Heart right ventricle (tissue), 16 donors: Measurements from ENCODE around the gene C1orf115. TPM values are rescaled to one million over a fixed set of nuclear protein-coding genes. Genes with fewer than 3 reads are reported as not detected.
"Not testable (repeated sequence)": the region's sequence is repeated elsewhere in the genome, so short reads cannot be mapped to it uniquely, and the experiment has no call there.

Experiments
- ATAC-seq, 8 donors: fragments of 200-7000 bp; cut with Tn5 transposase; one replicate each; pipeline ENCODE4 v1.9.1; 2020; ENCODE audit warnings: mild to moderate bottlenecking in 8 of 8, moderate library complexity in 8 of 8, moderate number of reproducible peaks in 1 of 8
- DNase-seq, 2 donors: peaks; one replicate each; pipeline ENCODE4 v3.0.0-alpha.2; 2020
- H3K27ac ChIP-seq, 10 donors: fragments of 200-600 bp; sonication (generic) in 2 of 10; one replicate each; pipeline versions ENCODE4 v1.5.0 to v1.8.0; 2020 to 2022; ENCODE audit warnings: mild to moderate bottlenecking in 3 of 10
- H3K27me3 ChIP-seq, 7 donors: fragments of 200-600 bp; one replicate each; pipeline ENCODE4 v1.8.0; 2021 to 2022; ENCODE audit warnings: mild to moderate bottlenecking in 2 of 7
- H3K36me3 ChIP-seq, 9 donors: fragments of 200-600 bp; sonication (generic) in 1 of 9; one replicate each; pipeline versions ENCODE4 v1.5.0 to v1.8.0; 2020 to 2022; ENCODE audit warnings: mild to moderate bottlenecking in 2 of 9
- H3K4me1 ChIP-seq, 9 donors: fragments of 200-600 bp; sonication (generic) in 1 of 9; one replicate each; pipeline versions ENCODE4 v1.5.0 to v1.8.0; 2020 to 2022; ENCODE audit warnings: mild to moderate bottlenecking in 4 of 9
- H3K4me3 ChIP-seq, 10 donors: fragments of 200-600 bp; sonication (generic) in 2 of 10; one replicate each; pipeline versions ENCODE4 v1.5.0 to v1.8.0; 2020 to 2022; ENCODE audit warnings: mild to moderate bottlenecking in 7 of 10, moderate library complexity in 2 of 10
- H3K9me3 ChIP-seq, 11 donors: fragments of 200-600 bp in 10 of 11; sonication (generic) in 2 of 11; one replicate each; pipeline versions ENCODE4 v1.5.0 to v1.8.0; 2013 to 2022; ENCODE audit warnings: mild to moderate bottlenecking in 2 of 11, control low read depth in 1 of 11, moderate library complexity in 1 of 11
- CTCF ChIP-seq, 9 donors: fragments of 200-600 bp; sonication (generic) in 2 of 9; IDR thresholded peaks; one replicate each; pipeline versions ENCODE4 v1.5.0 to v1.8.0; 2021 to 2022; ENCODE audit warnings: antibody characterized with exemption in 9 of 9, mild to moderate bottlenecking in 5 of 9, moderate library complexity in 1 of 9
- WGBS, 2 donors: extraction: QIAGEN DNeasy Blood & Tissue Kit; methylation state at CpG; one replicate each; pipeline ENCODE4 v1.1.7; 2013; ENCODE audit warnings: inconsistent platforms in 1 of 2; 5-methylcytosine and 5-hydroxymethylcytosine counted together
- intact Hi-C, 10 donors: fragments of 100-400 bp; cut with DNase I; formaldehyde crosslinking; loops; one replicate each; pipeline versions ENCODE4 v1.11.1 to v1.14.2; 2022
- polyA plus RNA-seq, 2 donors: library from polyadenylated mRNA; stranded (reverse); fragments of 200-250 nt; gene quantifications; one replicate each; pipeline ENCODE4 v1.2.3, GENCODE V29; 2013
- total RNA-seq, 10 donors: library from RNA; stranded (reverse); fragmentation: NEBNext Ultra II Directional in 3 of 10; extraction: Animal tissue kit (Norgen Biotek cat#: 25700) in 3 of 10; gene quantifications; one replicate each; pipeline versions ENCODE4 v1.2.1 to v1.2.4, GENCODE V29; 2021 to 2023
- donor health status: Arrhythmogenic right ventricular cardiomyopathy.
- donor health status: ischemic (EF 13 %, LVEDD 7.1; RV severe dilation, severe dysfunction).
- donor health status: healthy with polysubstance abuse.
- donor health status: DM: no; HTN: yes; CAD: no.
- donor health status: DM: no; HTN: no; CAD: no.
- donor health status: ischemic (EF 25% LVEDD 6.9; RV normal size, moderate dysfunction).
- donor health status: ischemic (EF 25% LVEDD 5.7; RV mildly dilated, moderate dysfunction).
- donor health status: healthy.
- donor health status: DM: yes; HTN: yes; CAD: no.
- donor health status: Ischemic cardiomyopathy.
- donor health status: ischemic (EF 35%, LVEDD 5.7; RV mildly dilated, moderate dysfunction).
- donor health status: nonischemic (EF 11% LVEDD 7.7; RV severe dilation, severe dysfunction).
- donor health status: DM: yes; HTN: yes; CAD: no.
- donor health status: PGD.
- donor health status: ischemic (EF 29% LVEDD 5.4; RV normal size, mild dysfunction).
- donor health status: nonischemic (EF 23%, LVEDD 6.1; RV moderate dilation, normal function).

The C1orf115 gene
- total and polyA plus RNA-seq, 12 donors: 6.2 to 24.8 (median 13.2) TPM

GRCh38 chr1:220681220-220681880, 8.8 kb upstream of the C1orf115 start:
- H3K4me3 ChIP-seq: peak overlapping the region in 3 of 10 donors; percentile 5 to 11 (median 7)
- H3K9me3 ChIP-seq: no peaks in the 10 kb centered on the region
- intact Hi-C loops: loop anchor here in 8 of 10 donors (2.0 to 10.0 kb wide), 5 partner anchors 51 to 96 kb away; no protein-coding TSS in a partner anchor
- peaks cover 0 to 6% (median 0%) of the 10 kb centered on the region in 9 donors for H3K4me1 ChIP-seq
- H3K27me3 ChIP-seq: no peaks in the 10 kb centered on the region
- TF ChIP-seq CTCF (IDR thresholded peaks at IDR 0.05): no peak
- no peaks in the 10 kb centered on the region for H3K36me3 ChIP-seq
- ATAC-seq (peak in 1 of 8 donors; percentile 39), DNase-seq (no peak)
- no peak overlapping the region for H3K27ac ChIP-seq
- 70 to 83% methylated on average over 10 of the region's 10 CpGs for WGBS, 2 donors

DNA sequence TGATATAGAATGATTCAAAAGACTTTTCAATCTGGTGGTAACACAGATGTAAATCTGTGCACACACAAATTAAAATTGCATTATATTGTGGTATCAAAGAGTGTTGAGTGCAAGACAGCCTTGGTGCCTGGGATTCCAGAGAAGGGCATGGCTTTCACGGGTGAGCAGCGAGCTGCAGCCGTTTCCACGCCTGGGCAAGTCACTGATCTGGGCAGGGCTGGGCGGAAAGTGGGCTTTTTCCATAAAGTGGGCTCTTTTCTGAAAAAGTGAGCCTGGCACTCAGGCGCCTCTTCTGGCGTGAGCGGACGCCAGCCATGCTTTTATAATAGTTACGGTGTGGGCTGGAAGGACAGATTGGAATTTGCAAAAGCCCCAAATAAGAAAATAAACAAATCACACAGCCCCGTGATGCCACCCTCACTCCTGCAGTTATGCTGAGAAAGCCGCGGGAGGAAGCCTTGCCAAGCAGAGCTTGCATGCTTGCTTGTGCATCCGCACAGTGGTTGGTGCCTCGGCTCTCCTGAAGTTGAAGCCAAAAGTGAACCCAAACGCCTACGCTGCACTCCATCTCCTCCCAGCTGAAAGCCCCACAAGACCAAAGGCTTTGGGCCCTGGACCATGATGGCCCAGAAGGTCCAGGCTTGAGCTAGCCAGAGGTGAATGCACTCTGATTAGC, 7.1 kb upstream of the C1orf115 start:
- no peak for ATAC-seq
- Histone ChIP-seq H3K9me3 (no peaks in the 10 kb centered on the region), H3K36me3 (no peaks in the 10 kb centered on the region), H3K4me1 (peaks cover 0 to 6% (median 0%) of the 10 kb centered on the region in 9 donors), H3K27me3 (no peaks in the 10 kb centered on the region), H3K27ac (no peak overlapping the region), H3K4me3 (no peak overlapping the region)
- 95% methylated on average over 17 of the region's 17 CpGs for WGBS, 2 donors
- TF ChIP-seq CTCF (IDR thresholded peaks at IDR 0.05): no peak
- intact Hi-C loops: loop anchor here in 3 of 10 donors (5.0 to 10.0 kb wide), 3 partner anchors 49 to 94 kb away; no protein-coding TSS in a partner anchor
- no peak for DNase-seq

GRCh38 chr1:220683716-220684115, 6.4 kb upstream of the C1orf115 start:
- not testable (repeated sequence) for H3K4me1 ChIP-seq, H3K9me3 ChIP-seq, ATAC-seq, DNase-seq, H3K4me3 ChIP-seq, H3K36me3 ChIP-seq, H3K27me3 ChIP-seq, H3K27ac ChIP-seq
- 97 to 98% methylated on average over 12 of the region's 12 CpGs for WGBS, 2 donors
- intact Hi-C loops: loop anchor here in 3 of 10 donors (5.0 to 10.0 kb wide), 3 partner anchors 49 to 94 kb away; no protein-coding TSS in a partner anchor

GRCh38 chr1:220684890-220685289, 5.3 kb upstream of the C1orf115 start:
- Histone ChIP-seq H3K27ac (no peak overlapping the region), H3K27me3 (peaks cover 0 to 7% (median 0%) of the 10 kb centered on the region in 7 donors), H3K36me3 (no peaks in the 10 kb centered on the region), H3K9me3 (no peaks in the 10 kb centered on the region), H3K4me1 (peaks cover 0 to 13% (median 4%) of the 10 kb centered on the region in 9 donors), H3K4me3 (no peak overlapping the region)
- ATAC-seq (no peak), DNase-seq (no peak)
- intact Hi-C loops: loop anchor here in 3 of 10 donors (5.0 to 10.0 kb wide), 3 partner anchors 47 to 92 kb away; no protein-coding TSS in a partner anchor
- no peak for TF ChIP-seq CTCF (IDR thresholded peaks at IDR 0.05)
- 46 to 52% methylated on average over 4 of the region's 4 CpGs for WGBS, 2 donors
